Right atrium auricular region (tissue), 2 donors: ENCODE data around the gene PTCD3. TPM values are rescaled to one million over a fixed set of nuclear protein-coding genes. Genes with fewer than 3 reads are reported as not detected.

Source experiments
- DNase-seq: peaks from one replicate; pipeline ENCODE4 v3.0.0-alpha.2; 2019; ENCODE audit warnings: low spot score
- H3K27ac ChIP-seq, 2 donors: fragments of 200-600 bp; sonication (generic); 1 replicate in 1 of 2; 2 replicates in 1 of 2; pipeline ENCODE4 v1.5.1; 2016 to 2019
- H3K27me3 ChIP-seq, 2 donors: fragments of 200-600 bp; sonication (generic); one replicate each; pipeline versions ENCODE4 v1.5.1 to v1.6.0; 2017 to 2019
- H3K36me3 ChIP-seq: fragments of 200-600 bp; sonication (generic); one replicate; pipeline ENCODE4 v1.5.1; 2016
- H3K4me1 ChIP-seq, 2 donors: fragments of 200-600 bp; sonication (generic); one replicate each; pipeline versions ENCODE4 v1.5.1 to v1.6.0; 2017 to 2019
- H3K4me3 ChIP-seq, 2 donors: fragments of 200-600 bp; sonication (generic); 1 replicate in 1 of 2; 2 replicates in 1 of 2; pipeline ENCODE4 v1.5.1; 2017 to 2019; ENCODE audit warnings: mild to moderate bottlenecking in 1 of 2, moderate library complexity in 1 of 2
- H3K9me3 ChIP-seq, 2 donors: fragments of 200-600 bp; sonication (generic); one replicate each; pipeline ENCODE4 v1.5.1; 2019
- total RNA-seq, 2 donors: library from RNA; depleted of rRNA; stranded (reverse); fragments of >200 nt; gene quantifications; one replicate each; pipeline ENCODE4 v1.1.0, GENCODE V29; 2016
- TF ChIP-seq, protein P1 (sequence below), 2 donors: fragments of 200-600 bp; sonication (generic); IDR thresholded peaks; one replicate each; pipeline ENCODE4 v1.5.1; 2019; ENCODE audit warnings: antibody characterized with exemption in 2 of 2

The PTCD3 gene
- total RNA-seq, 2 donors from 2014 or later, result 39.5 to 153 TPM

DNA sequence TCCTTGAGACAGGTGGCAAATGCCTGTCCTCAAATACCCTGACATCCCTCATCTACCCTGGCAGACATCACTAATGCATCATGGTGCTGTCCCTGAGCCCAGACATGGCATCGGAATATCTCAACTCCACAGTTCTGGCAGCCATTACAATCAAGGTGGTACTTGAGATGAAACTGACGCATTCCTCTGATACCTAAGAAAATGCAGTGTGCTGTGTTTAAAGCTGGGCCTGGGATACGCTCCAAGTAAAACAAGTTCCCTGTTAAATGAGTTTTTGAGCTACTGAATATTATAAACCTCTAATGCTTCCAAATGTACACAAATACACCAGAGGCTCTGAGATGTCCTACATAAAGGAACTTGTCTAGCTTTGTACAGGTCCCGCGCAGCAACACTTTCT is 30.1 kb upstream of the PTCD3 start:
- H3K4me3 ChIP-seq, result no peak overlapping the region
- TF ChIP-seq, protein P1, sequence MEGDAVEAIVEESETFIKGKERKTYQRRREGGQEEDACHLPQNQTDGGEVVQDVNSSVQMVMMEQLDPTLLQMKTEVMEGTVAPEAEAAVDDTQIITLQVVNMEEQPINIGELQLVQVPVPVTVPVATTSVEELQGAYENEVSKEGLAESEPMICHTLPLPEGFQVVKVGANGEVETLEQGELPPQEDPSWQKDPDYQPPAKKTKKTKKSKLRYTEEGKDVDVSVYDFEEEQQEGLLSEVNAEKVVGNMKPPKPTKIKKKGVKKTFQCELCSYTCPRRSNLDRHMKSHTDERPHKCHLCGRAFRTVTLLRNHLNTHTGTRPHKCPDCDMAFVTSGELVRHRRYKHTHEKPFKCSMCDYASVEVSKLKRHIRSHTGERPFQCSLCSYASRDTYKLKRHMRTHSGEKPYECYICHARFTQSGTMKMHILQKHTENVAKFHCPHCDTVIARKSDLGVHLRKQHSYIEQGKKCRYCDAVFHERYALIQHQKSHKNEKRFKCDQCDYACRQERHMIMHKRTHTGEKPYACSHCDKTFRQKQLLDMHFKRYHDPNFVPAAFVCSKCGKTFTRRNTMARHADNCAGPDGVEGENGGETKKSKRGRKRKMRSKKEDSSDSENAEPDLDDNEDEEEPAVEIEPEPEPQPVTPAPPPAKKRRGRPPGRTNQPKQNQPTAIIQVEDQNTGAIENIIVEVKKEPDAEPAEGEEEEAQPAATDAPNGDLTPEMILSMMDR (IDR thresholded peaks at IDR 0.05), result no peak
- H3K4me1 ChIP-seq, result peaks cover 0 to 20% of the 10 kb centered on the region in 2 donors
- no peaks in the 10 kb centered on the region for H3K27me3 ChIP-seq
- peaks cover 54% of the 10 kb centered on the region for H3K36me3 ChIP-seq
- no peak overlapping the region for H3K27ac ChIP-seq
- H3K9me3 ChIP-seq, result no peaks in the 10 kb centered on the region
- no peak for DNase-seq

DNA sequence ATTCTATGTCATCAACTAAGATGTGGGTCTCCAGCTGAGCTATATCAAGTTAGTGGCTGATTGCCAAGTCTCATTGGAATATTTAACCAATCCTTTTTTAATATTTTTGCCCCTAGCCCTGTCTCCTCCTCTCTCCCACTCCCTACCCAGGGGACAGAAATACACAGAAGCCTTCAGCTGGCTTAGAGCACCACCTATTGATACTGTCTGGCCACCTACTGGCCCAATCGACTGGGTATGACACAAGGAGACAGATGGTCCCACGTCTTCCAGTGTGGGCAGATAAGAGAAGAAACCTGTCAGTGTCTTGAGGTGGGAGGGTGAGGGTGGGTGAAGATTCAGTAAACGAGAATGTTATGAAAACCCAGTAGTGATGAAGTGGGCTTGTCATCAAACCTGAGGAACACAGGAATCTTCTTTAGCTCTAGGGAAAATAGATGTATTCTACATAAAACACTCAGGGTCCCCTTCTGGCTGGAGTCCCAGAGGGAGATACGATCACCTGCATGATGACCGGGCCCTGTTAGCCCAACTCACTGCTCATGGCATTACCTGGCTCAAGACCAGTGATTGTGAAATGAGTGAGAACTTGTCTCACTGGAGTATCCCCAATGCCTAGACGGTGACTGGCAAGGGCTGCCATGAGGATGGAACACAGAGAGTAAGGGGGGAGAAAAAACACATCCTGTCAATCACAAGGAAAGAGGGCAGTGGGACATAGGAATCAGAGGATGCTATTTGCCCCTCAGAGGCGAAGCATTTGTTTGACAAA is 27.1 kb upstream of the PTCD3 start:
- Histone ChIP-seq H3K27ac (no peak overlapping the region), H3K36me3 (peaks cover 48% of the 10 kb centered on the region), H3K4me1 (no peaks in the 10 kb centered on the region), H3K27me3 (no peaks in the 10 kb centered on the region), H3K4me3 (no peak overlapping the region), H3K9me3 (no peaks in the 10 kb centered on the region)
- DNase-seq, result peak; percentile 63
- TF ChIP-seq, protein P1 (IDR thresholded peaks at IDR 0.05), result peak; percentile 14 to 71

DNA sequence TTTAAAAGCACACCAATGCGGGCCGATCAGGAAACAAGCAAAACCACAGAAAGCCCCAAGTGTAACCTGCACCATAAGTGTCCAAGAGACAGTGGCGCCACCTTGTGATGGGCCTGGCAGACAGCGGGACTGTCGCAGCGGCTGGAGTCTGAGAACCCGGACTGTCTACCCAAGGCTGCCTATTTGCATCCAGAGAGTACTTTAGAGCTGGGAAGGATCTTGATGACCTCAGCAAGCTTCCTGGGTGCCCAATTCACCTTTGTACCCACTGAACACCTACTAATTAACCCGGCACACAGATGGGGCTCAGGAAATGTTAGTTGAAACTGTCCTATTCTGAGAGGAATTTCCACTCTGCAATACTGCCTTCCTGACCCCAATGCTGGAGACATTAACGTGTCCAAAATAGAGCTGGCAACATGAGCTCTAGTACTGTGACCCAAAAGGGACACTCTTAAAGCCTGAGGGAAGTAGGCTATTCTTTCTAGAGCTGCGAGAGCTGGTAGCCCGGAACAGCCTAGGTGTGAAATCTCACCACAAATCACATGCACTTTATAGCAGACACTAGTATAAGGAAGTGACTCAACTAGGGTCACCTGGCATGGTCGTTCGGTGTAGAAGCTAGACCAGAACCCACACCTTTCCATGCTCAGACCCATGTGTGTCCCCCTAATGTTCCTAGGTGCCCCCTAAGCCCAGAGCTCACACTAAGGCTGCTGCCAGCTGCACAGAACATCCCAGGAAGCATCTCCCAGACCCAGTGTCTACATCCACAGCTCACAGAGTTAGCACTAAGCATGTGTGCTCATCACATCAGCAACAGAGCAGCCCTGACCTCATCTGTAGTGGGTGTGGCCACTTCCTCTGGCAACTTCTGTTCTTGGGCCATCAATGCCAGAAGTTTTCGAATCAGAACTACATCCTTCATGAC is 25.8 kb upstream of the PTCD3 start:
- H3K4me1 ChIP-seq, result no peaks in the 10 kb centered on the region
- no peak overlapping the region for H3K27ac ChIP-seq
- H3K36me3 ChIP-seq, result peaks cover 38% of the 10 kb centered on the region
- peak; percentile 86 for DNase-seq
- H3K9me3 ChIP-seq, result no peaks in the 10 kb centered on the region
- H3K27me3 ChIP-seq, result no peaks in the 10 kb centered on the region
- no peak overlapping the region for H3K4me3 ChIP-seq
- TF ChIP-seq, protein P1 (IDR thresholded peaks at IDR 0.05), result peak; percentile 63 to 89

DNA sequence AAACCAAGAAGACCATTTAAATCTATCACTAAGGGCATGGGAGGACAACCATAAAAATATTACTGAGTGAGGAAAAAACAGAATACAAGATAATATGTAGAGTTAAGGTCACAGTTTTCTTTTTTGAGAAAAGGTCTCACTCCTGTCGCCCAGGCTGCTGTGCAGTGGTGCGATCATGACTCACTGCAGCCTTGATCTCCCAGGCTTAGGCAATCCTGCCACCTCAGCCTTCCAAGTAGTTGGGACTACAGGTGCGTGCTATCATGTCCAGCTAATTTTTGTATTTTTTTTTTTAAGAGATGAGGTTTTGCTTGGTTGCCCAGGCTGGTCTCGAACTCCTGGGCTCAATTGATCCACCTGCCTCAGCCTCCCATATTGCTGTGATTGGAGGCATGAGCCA is 24.3 kb upstream of the PTCD3 start:
- TF ChIP-seq, protein P1 (IDR thresholded peaks at IDR 0.05), result no peak
- no peaks in the 10 kb centered on the region for H3K4me1 ChIP-seq
- H3K36me3 ChIP-seq, result peaks cover 47% of the 10 kb centered on the region
- DNase-seq, result no peak
- H3K27me3 ChIP-seq, result no peaks in the 10 kb centered on the region
- H3K27ac ChIP-seq, result no peak overlapping the region
- no peak overlapping the region for H3K4me3 ChIP-seq
- no peaks in the 10 kb centered on the region for H3K9me3 ChIP-seq

DNA sequence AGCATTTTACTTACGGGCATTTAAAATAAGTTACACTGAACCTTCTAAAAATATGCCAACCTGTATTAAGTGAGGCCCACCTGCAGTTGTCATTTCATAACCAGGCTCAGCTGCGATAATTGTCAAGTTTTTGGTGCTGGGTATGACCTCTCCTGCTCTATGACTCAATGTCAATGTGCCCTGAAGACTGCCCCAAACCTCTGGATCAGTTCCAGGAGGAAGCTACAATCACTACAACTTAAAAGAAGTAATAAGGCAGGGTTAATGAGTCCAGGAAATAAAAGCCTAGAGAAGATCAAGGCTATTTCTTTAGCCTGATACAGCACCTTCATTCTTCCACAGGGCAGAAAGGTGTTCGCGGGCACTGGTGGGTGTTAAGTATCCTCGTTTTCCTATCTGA is 23.3 kb upstream of the PTCD3 start:
- Histone ChIP-seq H3K4me1 (no peaks in the 10 kb centered on the region), H3K36me3 (peaks cover 47% of the 10 kb centered on the region), H3K9me3 (no peaks in the 10 kb centered on the region), H3K27me3 (no peaks in the 10 kb centered on the region), H3K27ac (no peak overlapping the region), H3K4me3 (no peak overlapping the region)
- no peak for DNase-seq
- TF ChIP-seq, protein P1 (IDR thresholded peaks at IDR 0.05), result no peak
